Kidney epithelial cell (primary cell): ENCODE data around the gene ZFP62. TPM values are rescaled to one million over a fixed set of nuclear protein-coding genes. Genes with fewer than 3 reads are reported as not detected.
"Not testable (repeated sequence)": the region's sequence is repeated elsewhere in the genome, so short reads cannot be mapped to it uniquely, and the experiment has no call there.

Source experiments
- DNase-seq: peaks from one replicate; pipeline ENCODE4 v3.0.0-alpha.2; 2010; ENCODE audit warnings: low read depth
- H3K27me3 ChIP-seq: 2 replicates; pipeline ENCODE4 v1.6.0; 2011; ENCODE audit warnings: low read length; ENCODE audit not compliant: control insufficient read depth, insufficient read depth
- H3K36me3 ChIP-seq: 2 replicates; pipeline ENCODE4 v1.5.1; 2011; ENCODE audit warnings: low read length; ENCODE audit not compliant: control insufficient read depth, insufficient read depth
- H3K4me3 ChIP-seq: 2 replicates; pipeline ENCODE4 v1.5.1; 2011; ENCODE audit warnings: low read depth, mild to moderate bottlenecking, control low read depth, low read length
- CTCF ChIP-seq: IDR thresholded peaks from 2 replicates; pipeline ENCODE4 v1.5.1; 2011; ENCODE audit warnings: mild to moderate bottlenecking, moderate library complexity, low read length, control low read depth, inconsistent platforms; ENCODE audit not compliant: insufficient read depth, poor library complexity, severe bottlenecking
- total RNA-seq: library from RNA; depleted of rRNA; stranded (reverse); fragments of >200 nt; gene quantifications from 2 replicates; pipeline ENCODE4 v1.2.3, GENCODE V29; 2015

The ZFP62 gene
- total RNA-seq, 1 donor from 2014 or later = 26.0 TPM

GRCh38 chr5:180908400-180908799 is 47.3 kb upstream of the ZFP62 start:
- no peaks in the 10 kb centered on the region for H3K27me3 ChIP-seq

GRCh38 chr5:180901319-180902009 is 40.4 kb upstream of the ZFP62 start:
- DNase-seq = no peak
- Histone ChIP-seq H3K27me3 (no peaks in the 10 kb centered on the region), H3K36me3 (no peaks in the 10 kb centered on the region), H3K4me3 (no peak overlapping the region)
- TF ChIP-seq CTCF = no peak

More at GRCh38 chr5:180908400-180908799, 47.3 kb upstream of the ZFP62 start:
- TF ChIP-seq CTCF = no peak
- no peak overlapping the region for H3K4me3 ChIP-seq
- DNase-seq = no peak
- no peaks in the 10 kb centered on the region for H3K36me3 ChIP-seq

DNA sequence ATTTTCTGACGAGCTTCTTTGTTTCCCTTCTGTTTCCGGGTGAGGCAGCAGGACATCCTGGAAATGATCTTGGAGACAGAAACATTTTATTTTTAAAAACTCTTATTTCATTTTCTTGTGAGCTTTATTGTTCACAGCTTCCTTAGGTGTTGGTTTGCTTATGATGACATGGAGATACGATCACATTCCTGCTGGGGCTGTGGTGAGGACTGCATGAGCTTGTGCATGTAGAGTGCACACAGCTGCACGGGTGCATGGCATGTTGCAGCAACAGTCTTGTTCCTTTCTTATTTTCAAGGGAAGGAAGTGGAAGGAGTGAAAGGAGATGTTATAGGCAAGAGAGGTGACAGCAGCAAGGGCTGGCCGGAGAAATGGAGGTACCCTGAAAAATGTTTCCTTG is 39.1 kb upstream of the ZFP62 start:
- H3K27me3 ChIP-seq = no peaks in the 10 kb centered on the region
- H3K4me3 ChIP-seq = no peak overlapping the region
- TF ChIP-seq CTCF = no peak

DNA sequence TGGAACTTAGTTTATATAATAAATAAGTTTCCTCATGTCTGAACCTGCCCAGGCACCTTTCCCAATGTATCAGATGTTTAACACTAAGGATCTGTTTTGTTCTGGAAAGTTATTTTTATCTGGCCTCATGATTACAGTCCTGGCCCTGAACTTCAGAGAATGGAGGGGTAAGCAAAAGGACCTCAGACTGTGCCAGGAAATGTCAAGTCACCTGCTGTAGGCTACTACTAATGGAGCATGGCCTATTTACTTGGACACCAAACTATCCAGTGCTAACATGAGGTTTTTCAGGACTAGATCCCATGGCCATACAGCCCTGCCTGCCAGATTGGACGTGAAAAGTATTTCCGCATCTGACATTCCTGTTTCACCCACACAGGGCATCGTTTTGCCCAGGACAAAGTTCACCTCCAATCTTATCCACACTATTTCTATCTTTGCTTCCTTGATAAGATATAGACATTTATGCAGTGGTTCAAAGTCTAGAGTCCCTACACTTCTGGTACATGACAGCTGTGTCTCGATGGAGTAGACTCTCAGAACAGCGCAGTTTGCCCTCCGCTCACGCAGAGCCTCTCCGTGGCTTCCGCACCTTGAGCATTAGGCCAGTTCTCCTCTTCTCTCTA is 37.7 kb upstream of the ZFP62 start, which contains the start of gene BTNL8:
TSS of gene BTNL8 (plus strand) at position 539 of the 626 bp plus-strand sequence. CDS start 152 bp downstream, outside the sequence.
- no peak for DNase-seq

More for the DNA sequence above, 39.1 kb upstream of the ZFP62 start:
- no peaks in the 10 kb centered on the region for H3K36me3 ChIP-seq
- DNase-seq = no peak

GRCh38 chr5:180895330-180895729 is 34.3 kb upstream of the ZFP62 start:
- H3K27me3 ChIP-seq, H3K36me3 ChIP-seq, H3K4me3 ChIP-seq, DNase-seq: not testable (repeated sequence)

More for the DNA sequence above, 37.7 kb upstream of the ZFP62 start, which contains the start of gene BTNL8:
- H3K36me3 ChIP-seq = no peaks in the 10 kb centered on the region
- no peak within 1 kb of the TSS for H3K4me3 ChIP-seq
- no peak for TF ChIP-seq CTCF
- H3K27me3 ChIP-seq = no peaks in the 10 kb centered on the region

GRCh38 chr5:180889381-180889780 is 28.3 kb upstream of the ZFP62 start:
- H3K36me3 ChIP-seq = no peaks in the 10 kb centered on the region
- no peak for DNase-seq
- TF ChIP-seq CTCF = no peak
- no peak overlapping the region for H3K4me3 ChIP-seq
- H3K27me3 ChIP-seq = no peaks in the 10 kb centered on the region

DNA sequence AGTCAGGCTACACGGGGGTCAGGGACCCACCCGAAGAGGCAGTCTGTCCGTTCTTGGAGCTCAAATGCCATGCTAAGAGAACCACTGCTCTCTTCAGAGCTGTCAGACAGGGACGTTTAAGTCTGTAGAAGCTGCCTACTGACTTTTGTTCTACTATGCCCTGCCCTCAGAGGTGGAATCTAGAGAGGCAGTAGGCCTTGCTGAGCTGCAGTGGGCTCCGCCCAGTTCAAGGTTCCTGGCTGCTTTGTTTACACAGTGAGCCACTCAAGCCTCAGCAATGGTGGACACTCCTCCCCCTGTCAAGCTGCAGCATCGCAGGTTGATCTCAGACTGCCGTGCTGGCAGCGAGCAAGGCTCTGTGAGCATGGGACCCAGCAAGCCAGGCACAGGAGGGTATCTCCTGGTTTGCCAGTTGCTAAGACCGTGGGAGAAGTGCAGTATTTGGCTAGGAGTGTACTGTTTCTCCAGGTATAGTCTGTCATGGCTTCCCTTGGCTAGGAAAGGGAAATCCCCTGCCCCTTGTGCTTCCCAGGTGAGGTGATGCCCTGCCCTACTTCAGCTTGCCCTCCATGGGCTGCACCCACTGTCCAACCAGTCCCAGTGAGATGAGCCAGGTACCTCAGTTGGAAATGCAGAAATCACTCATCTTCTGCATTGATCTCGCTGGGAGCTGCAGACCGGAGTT is 24.9 kb upstream of the ZFP62 start:
- DNase-seq = peak; percentile 5
- not testable (repeated sequence) for H3K36me3 ChIP-seq, H3K27me3 ChIP-seq, H3K4me3 ChIP-seq
